Astrocyte of the spinal cord (primary cell): Measurements from ENCODE around the gene TCF12.
"Not testable (repeated sequence)": the region's sequence is repeated elsewhere in the genome, so short reads cannot be mapped to it uniquely, and the experiment has no call there.

Experiments
- DNase-seq: peaks from one replicate; pipeline ENCODE4 v3.0.0; 2011; ENCODE audit warnings: low read depth, low spot score
- H3K4me3 ChIP-seq: 2 replicates; pipeline ENCODE4 v1.5.1; 2011; ENCODE audit warnings: low read depth, mild to moderate bottlenecking, low read length, moderate library complexity
- in situ Hi-C: cut with HindIII; loops from 2 replicates; pipeline ENCODE4 v1.10.0; 2017; ENCODE audit warnings: low sequenced_read_pairs
- TF ChIP-seq, protein P1 (sequence below): IDR thresholded peaks from 2 replicates; pipeline ENCODE4 v1.5.1; 2012; ENCODE audit warnings: low read depth, mild to moderate bottlenecking, low read length, inconsistent platforms

Gene TCF12

DNA sequence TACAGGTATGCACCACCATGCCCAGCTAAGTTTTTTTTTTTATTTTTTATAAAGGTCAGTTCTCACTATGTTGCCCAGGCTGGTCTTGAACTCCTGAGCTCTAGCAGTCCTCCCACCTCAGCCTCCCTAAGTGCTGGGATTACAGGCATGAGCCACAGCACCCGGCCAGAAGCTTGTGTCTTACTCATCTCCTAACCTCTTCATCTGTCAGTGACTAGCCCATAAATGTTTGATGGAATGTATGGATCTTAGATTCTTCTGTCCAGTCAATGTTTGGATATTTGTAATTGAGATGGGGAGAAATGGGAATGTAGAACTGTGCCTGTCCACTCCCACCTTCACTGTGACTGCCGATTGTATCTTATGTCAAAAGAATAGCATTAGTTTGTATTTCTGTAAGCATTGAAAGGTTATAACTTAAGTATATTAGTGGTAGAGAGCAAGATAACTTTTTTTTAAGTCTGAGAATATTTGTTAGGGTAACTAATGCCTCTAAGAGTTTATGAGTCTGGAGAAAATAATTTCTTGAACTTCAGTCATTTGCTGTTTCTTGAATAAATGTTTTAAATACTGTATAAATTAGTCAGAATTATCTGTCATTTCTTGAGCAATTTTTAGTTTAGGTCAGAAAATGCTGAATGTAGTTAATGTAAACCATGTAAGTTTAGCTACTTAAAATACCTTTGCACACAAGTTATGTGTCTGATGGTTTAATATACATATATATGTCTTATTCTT is 242.5 kb downstream of the TCF12 start:
- H3K4me3 ChIP-seq, result no peak overlapping the region
- DNase-seq, result no peak
- TF ChIP-seq, protein P1, sequence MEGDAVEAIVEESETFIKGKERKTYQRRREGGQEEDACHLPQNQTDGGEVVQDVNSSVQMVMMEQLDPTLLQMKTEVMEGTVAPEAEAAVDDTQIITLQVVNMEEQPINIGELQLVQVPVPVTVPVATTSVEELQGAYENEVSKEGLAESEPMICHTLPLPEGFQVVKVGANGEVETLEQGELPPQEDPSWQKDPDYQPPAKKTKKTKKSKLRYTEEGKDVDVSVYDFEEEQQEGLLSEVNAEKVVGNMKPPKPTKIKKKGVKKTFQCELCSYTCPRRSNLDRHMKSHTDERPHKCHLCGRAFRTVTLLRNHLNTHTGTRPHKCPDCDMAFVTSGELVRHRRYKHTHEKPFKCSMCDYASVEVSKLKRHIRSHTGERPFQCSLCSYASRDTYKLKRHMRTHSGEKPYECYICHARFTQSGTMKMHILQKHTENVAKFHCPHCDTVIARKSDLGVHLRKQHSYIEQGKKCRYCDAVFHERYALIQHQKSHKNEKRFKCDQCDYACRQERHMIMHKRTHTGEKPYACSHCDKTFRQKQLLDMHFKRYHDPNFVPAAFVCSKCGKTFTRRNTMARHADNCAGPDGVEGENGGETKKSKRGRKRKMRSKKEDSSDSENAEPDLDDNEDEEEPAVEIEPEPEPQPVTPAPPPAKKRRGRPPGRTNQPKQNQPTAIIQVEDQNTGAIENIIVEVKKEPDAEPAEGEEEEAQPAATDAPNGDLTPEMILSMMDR, result no peak
- in situ Hi-C loops, result no loop called here

DNA sequence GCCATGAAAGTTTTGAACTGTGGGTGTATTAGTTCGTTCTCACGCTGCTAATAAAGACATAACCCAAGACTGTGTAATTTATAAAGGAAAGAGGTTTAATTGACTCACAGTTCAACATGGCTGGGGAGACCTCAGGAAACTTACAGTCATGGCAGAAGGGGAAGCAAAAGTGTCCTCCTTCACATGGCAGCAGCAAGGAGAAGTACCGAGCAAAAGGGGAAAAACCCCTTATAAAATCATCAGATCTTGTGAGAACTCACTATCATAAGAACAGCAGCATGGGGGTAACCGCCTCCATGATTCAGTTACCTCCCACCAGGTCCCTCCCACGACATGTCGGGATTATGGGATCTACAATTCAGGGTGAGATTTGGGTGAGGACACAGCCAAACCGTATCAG is 245.8 kb downstream of the TCF12 start:
- H3K4me3 ChIP-seq, DNase-seq, in situ Hi-C loops: not testable (repeated sequence)

DNA sequence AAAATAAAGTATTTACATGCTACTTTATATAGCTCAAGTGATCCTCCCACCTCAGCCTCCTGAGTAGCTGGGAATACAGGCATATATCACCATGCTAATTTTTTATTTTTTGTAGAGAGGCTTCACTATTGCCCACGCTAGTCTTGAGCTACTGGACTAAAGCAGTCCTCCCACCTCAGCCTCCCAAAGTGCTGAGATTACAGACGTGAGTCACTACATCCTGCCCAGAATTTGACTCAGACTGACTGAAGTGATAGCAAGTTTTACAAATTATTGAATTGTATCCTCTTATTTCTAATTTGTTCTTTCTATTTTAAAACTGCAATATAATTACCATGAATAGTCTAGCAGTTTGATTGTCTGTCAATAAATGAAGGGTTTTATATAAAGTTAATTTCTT is 247.5 kb downstream of the TCF12 start:
- no peak overlapping the region for H3K4me3 ChIP-seq
- TF ChIP-seq, protein P1, result no peak
- in situ Hi-C loops, result no loop called here
- peak; percentile 32 for DNase-seq

DNA sequence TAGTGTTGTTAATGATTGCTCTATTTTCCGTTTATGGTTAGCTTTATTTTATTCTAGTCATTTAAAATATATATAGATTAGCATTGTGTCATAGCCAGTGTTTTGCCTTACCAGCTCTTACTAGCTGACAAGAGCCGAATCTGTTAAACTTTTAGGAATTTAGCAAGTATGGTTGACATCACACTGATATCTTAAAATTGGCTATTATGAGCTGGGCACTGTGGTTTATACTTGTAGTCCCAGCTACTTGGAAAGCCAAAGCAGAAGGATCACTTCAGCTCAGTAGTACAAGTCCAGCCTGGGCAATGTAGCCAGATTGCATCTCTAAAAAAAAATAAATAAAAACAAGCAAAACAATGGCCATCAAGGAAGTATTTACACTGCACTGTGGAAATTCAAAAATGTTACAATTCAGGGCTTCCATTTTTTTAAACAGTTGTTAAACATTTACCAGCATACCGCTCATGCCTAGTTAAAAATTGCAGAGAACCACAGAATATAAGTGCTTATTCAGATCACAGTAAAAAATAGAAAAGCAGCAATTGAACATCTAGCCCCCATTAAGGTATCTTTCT is 249.5 kb downstream of the TCF12 start:
- H3K4me3 ChIP-seq, result no peak overlapping the region
- TF ChIP-seq, protein P1, result no peak
- in situ Hi-C loops, result no loop called here
- no peak for DNase-seq

DNA sequence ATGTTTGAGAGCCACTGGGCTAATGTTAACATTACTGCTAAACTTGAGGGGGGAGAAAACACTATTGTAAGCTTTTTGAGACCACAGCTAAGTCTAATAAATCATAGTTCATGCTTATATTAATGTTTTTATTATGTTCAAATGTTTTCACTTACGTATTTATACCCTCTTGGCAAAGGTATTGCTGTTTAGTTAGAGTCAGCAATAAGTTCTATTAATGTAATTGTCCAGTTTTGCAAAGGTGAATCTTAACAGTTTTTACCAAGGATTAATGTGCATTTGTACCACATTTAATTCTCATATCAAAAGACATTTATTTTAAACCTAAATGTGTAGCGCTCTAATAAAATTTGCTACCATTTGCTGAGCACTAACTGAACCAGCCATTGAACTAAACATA is 251.2 kb downstream of the TCF12 start:
- in situ Hi-C loops, result no loop called here
- TF ChIP-seq, protein P1, result no peak
- H3K4me3 ChIP-seq, result no peak overlapping the region

DNA sequence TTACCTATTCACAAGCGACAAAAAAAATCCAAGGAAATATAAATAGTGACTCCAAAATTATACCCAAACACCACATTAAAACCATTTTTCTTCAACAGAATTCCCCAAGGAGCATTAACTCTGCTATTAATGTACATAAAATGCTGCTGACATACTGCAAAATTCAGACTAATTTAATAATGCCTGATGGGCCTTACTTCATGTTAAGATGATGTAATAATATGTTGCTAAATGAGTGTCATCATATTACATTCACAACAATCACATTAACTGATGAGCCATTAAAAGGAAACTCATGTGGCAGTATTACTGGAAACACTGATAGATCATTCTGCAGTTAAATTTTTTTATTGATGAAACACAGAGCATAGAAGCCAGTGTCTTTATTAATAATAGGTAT is 253.0 kb downstream of the TCF12 start:
- no peak for DNase-seq
- H3K4me3 ChIP-seq, result no peak overlapping the region
- in situ Hi-C loops, result no loop called here
- TF ChIP-seq, protein P1, result no peak

More for the DNA sequence above, 251.2 kb downstream of the TCF12 start:
- no peak for DNase-seq

DNA sequence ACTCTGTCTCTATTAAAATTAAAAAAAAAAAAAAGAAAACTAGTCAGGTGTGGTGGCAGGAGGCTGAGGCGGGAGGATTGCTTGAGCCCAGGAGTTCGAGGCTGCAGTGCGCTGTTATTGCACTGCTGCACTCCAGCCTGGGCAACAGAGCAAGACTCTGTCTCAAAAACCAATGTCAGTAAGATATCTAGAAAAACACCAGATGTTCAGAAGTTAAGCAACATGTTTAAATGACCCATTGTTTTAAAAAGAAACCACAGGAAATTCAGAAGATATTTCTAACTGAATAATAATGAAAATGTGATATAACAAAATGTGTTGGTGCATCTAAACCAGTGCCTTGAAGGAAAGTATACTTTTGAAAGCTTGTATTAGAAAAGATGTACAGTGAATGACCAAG is 254.5 kb downstream of the TCF12 start:
- DNase-seq, result no peak
- in situ Hi-C loops, result no loop called here
- TF ChIP-seq, protein P1, result no peak

More for the DNA sequence above, 254.5 kb downstream of the TCF12 start:
- no peak overlapping the region for H3K4me3 ChIP-seq
